GM18519 (cell line): ENCODE measurements around the gene KLHDC1.
"Not testable (repeated sequence)": the region's sequence is repeated elsewhere in the genome, so short reads cannot be mapped to it uniquely, and the experiment has no call there.

Source experiments
- ATAC-seq: cut with Tn5 transposase; IDR thresholded peaks from one replicate; pipeline ENCODE4 v1.9.1; 2021; ENCODE audit warnings: mild to moderate bottlenecking, moderate library complexity; ENCODE audit not compliant: unreplicated experiment, low FRiP score

KLHDC1 gene

GRCh38 chr14:49781040-49781439, 88.1 kb downstream of the KLHDC1 start:
- ATAC-seq: not testable (repeated sequence)

GRCh38 chr14:49783394-49784014, 90.6 kb downstream of the KLHDC1 start:
- no peak for ATAC-seq

- no peak for ATAC-seq
These were observed 93.4 kb downstream of the KLHDC1 start for GRCh38 chr14:49786315-49786714.

GRCh38 chr14:49792618-49793017, 99.7 kb downstream of the KLHDC1 start:
- ATAC-seq: no peak

GRCh38 chr14:49796025-49796424, 103.1 kb downstream of the KLHDC1 start:
- no peak for ATAC-seq
